Parathyroid adenoma (tissue), 2 donors: Measurements from ENCODE around the gene GPC5.

Source experiments
- H2AFZ ChIP-seq: fragments of 300-600 bp; sonication (generic); one replicate; pipeline ENCODE4 v1.7.0; 2017; ENCODE audit warnings: antibody characterized with exemption, mild to moderate bottlenecking
- H3K27ac ChIP-seq: fragments of 300-600 bp; sonication (generic); one replicate; pipeline ENCODE4 v1.7.0; 2017
- H3K27me3 ChIP-seq: fragments of 300-600 bp; sonication (generic); one replicate; pipeline ENCODE4 v1.7.0; 2017; ENCODE audit warnings: low read length; ENCODE audit not compliant: control insufficient read depth, insufficient read depth
- H3K36me3 ChIP-seq: fragments of 300-600 bp; sonication (generic); one replicate; pipeline ENCODE4 v1.7.0; 2017; ENCODE audit warnings: low read length; ENCODE audit not compliant: control insufficient read depth, insufficient read depth
- H3K4me1 ChIP-seq: fragments of 300-600 bp; sonication (generic); one replicate; pipeline ENCODE4 v1.7.0; 2017; ENCODE audit warnings: control low read depth
- H3K4me2 ChIP-seq: fragments of 300-600 bp; sonication (generic); one replicate; pipeline ENCODE4 v1.7.0; 2017; ENCODE audit warnings: low read length
- H3K4me3 ChIP-seq: fragments of 300-600 bp; sonication (generic); one replicate; pipeline ENCODE4 v1.7.0; 2017; ENCODE audit warnings: low read depth, low read length
- H3K79me2 ChIP-seq: fragments of 300-600 bp; sonication (generic); one replicate; pipeline ENCODE4 v1.7.0; 2017; ENCODE audit warnings: control low read depth
- H3K9ac ChIP-seq: fragments of 300-600 bp; sonication (generic); one replicate; pipeline ENCODE4 v1.7.0; 2017; ENCODE audit warnings: mild to moderate bottlenecking
- H3K9me3 ChIP-seq: fragments of 300-600 bp; sonication (generic); one replicate; pipeline ENCODE4 v1.7.0; 2017; ENCODE audit warnings: low read length; ENCODE audit not compliant: control insufficient read depth
- CTCF ChIP-seq: fragments of 300-600 bp; sonication (generic); IDR thresholded peaks from one replicate; pipeline ENCODE4 v1.7.0; 2017; ENCODE audit warnings: antibody characterized with exemption, mild to moderate bottlenecking
- donor health status: primary hyperparathyroidism.

The GPC5 gene

DNA sequence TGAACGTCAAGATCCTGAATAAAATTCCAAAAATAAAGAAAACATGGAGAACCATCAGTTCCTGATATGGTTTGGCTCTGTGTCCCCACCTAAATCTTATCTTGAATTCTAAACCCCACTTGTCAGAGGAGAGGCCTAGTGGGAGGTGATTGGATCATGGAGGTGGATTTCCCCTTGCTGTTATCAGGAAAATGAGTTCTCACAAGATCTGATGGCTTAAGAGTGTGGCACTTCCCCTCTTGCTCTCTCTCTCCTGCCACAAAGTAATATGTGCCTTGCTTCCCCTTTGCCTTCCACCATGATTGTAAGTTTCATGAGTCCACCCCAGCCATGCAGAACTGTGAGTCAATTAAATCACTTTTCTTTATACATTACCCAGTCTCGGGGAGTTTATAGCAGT, 827.4 kb downstream of the GPC5 start:
- Histone ChIP-seq H3K27me3 (no peaks in the 10 kb centered on the region), H3K27ac (no peak overlapping the region)

GRCh38 chr13:92232871-92233270, 834.5 kb downstream of the GPC5 start:
- no peaks in the 10 kb centered on the region for H3K9me3 ChIP-seq
- TF ChIP-seq CTCF, result no peak
- no peak overlapping the region for H3K27ac ChIP-seq
- no peak overlapping the region for H2AFZ ChIP-seq
- H3K9ac ChIP-seq, result no peak overlapping the region
- H3K79me2 ChIP-seq, result no peaks in the 10 kb centered on the region
- no peaks in the 10 kb centered on the region for H3K4me1 ChIP-seq
- no peak overlapping the region for H3K4me3 ChIP-seq
- no peak overlapping the region for H3K4me2 ChIP-seq
- no peaks in the 10 kb centered on the region for H3K36me3 ChIP-seq
- H3K27me3 ChIP-seq, result no peaks in the 10 kb centered on the region

More for the DNA sequence above, 827.4 kb downstream of the GPC5 start:
- no peak overlapping the region for H3K9ac ChIP-seq
- TF ChIP-seq CTCF, result no peak
- no peaks in the 10 kb centered on the region for H3K79me2 ChIP-seq
- H3K4me1 ChIP-seq, result no peaks in the 10 kb centered on the region
- H2AFZ ChIP-seq, result no peak overlapping the region
- no peaks in the 10 kb centered on the region for H3K36me3 ChIP-seq
- no peak overlapping the region for H3K4me2 ChIP-seq
- no peaks in the 10 kb centered on the region for H3K9me3 ChIP-seq
- no peak overlapping the region for H3K4me3 ChIP-seq

DNA sequence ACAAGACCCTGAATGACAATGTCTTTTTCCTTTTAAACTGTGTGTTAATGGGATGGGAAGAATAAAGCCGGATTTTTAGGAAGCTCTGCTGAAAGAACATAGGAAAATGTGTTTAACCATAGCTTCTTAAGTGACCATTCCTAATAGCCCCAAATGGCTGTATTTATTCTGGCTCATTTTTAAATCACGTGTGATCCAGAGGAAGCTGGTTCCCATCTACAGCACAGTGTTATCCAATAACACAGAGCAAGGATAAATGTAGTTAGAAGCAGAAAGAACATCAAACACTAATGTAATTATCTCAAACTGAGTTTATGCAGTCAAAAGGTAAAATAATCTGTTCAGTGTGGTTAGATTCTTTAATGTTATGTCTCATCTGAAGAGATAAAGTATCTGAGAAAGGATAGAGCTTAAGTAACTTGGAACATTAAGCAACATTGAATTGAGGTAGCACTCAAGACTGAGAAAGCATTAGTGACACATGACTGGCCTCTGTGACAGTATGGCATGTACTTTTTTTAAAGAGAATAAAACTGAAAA, 853.3 kb downstream of the GPC5 start:
- H3K4me2 ChIP-seq, result no peak overlapping the region
- H3K4me1 ChIP-seq, result no peaks in the 10 kb centered on the region
- no peak overlapping the region for H3K27ac ChIP-seq
- TF ChIP-seq CTCF, result no peak
- H3K4me3 ChIP-seq, result no peak overlapping the region
- no peaks in the 10 kb centered on the region for H3K9me3 ChIP-seq
- no peaks in the 10 kb centered on the region for H3K27me3 ChIP-seq
- H3K9ac ChIP-seq, result no peak overlapping the region
- H3K79me2 ChIP-seq, result no peaks in the 10 kb centered on the region
- no peaks in the 10 kb centered on the region for H3K36me3 ChIP-seq
- no peak overlapping the region for H2AFZ ChIP-seq

GRCh38 chr13:92255526-92255925, 857.1 kb downstream of the GPC5 start:
- Histone ChIP-seq H3K79me2 (no peaks in the 10 kb centered on the region), H3K4me1 (no peaks in the 10 kb centered on the region)
- no peak for TF ChIP-seq CTCF

DNA sequence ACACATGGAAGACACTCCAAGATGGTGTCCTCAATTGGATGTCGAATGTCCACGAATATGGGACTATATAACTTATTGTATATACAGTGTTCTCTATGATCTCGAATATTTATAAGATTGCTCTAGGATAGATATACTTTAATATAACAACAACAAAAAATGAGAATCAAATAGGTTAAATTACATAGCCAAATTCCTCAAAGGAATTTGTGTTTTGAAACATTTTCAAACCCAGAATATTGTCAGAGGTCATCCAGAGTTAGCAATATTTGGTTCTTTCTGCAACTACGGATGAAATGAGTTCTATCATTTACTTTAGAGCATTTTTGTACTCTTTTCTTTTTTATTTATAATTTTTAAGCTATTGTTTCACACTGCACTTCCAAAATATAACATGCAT, 857.8 kb downstream of the GPC5 start:
- no peak for TF ChIP-seq CTCF
- no peaks in the 10 kb centered on the region for H3K9me3 ChIP-seq
- H3K9ac ChIP-seq, result no peak overlapping the region
- H3K27ac ChIP-seq, result no peak overlapping the region
- no peak overlapping the region for H2AFZ ChIP-seq
- H3K36me3 ChIP-seq, result no peaks in the 10 kb centered on the region
- no peaks in the 10 kb centered on the region for H3K79me2 ChIP-seq
- no peaks in the 10 kb centered on the region for H3K27me3 ChIP-seq
- H3K4me2 ChIP-seq, result no peak overlapping the region
- no peak overlapping the region for H3K4me3 ChIP-seq
- H3K4me1 ChIP-seq, result no peaks in the 10 kb centered on the region

More at GRCh38 chr13:92255526-92255925, 857.1 kb downstream of the GPC5 start:
- H3K9ac ChIP-seq, result no peak overlapping the region
- no peaks in the 10 kb centered on the region for H3K27me3 ChIP-seq
- H2AFZ ChIP-seq, result no peak overlapping the region
- no peak overlapping the region for H3K4me2 ChIP-seq
- H3K9me3 ChIP-seq, result no peaks in the 10 kb centered on the region
- H3K4me3 ChIP-seq, result no peak overlapping the region
- no peaks in the 10 kb centered on the region for H3K36me3 ChIP-seq
- H3K27ac ChIP-seq, result no peak overlapping the region
